GM18526 (cell line): Measurements from ENCODE around the gene BPIFA3.

ENCODE experiments used
- POLR2A ChIP-seq: IDR thresholded peaks from 3 replicates; pipeline ENCODE4 v1.6.1; 2011; ENCODE audit not compliant: insufficient read length; ENCODE audit errors: extremely low read depth

Gene BPIFA3

DNA sequence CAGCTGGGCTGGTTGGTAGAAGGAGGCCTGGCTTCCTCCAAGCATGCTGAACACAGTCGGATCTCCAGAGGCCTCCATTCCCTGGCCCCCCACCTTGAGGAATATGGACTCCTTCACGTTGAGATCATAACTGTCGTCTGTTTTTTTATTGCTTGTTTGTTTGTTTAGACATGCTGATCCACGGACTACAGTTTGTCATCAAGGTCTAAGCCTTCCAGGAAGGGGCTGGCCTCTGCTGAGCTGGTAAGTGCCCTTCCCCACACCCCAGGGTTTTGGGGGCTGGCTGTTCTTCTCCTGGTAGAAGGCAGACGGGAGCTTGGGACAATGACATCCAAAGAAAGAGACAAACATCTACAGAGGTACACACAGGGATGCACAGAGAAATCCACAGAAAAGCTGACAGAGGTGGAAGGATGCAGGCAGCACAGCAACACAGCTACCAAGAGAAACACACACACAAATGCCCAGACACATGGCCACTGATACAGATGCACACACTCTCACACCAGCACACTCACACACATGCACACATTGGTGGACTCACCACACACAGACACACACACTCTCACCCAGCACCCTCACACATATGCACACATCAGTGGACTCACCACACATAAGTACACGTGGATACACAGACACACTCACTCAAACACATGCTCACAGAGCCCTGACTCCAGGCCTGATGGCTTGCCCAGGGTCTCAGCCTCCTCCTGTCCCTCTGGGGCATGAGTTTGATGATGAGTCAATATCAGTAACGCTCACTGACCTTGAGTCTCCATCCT lies 25.4 kb downstream of the BPIFA3 start:
- no peak for TF ChIP-seq POLR2A

DNA sequence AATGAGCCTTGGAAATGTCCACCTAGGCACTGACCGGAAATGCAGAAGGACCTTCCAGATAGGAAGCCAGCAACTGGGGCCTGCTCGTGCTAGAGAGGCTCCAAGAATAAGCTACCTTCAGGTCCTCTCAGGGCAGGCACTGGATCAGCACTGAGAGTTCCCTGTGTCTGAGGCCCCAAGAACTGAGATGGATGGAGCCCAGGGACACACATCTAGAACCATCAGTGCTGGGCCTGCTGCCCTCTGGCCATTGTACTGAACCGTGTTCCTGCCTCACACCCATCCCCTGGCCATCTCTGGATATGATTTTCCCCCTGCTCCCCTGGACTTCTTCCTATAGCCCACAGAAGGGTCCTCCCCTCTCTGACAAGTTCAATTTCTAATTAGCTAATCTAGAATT lies 28.9 kb downstream of the BPIFA3 start:
- TF ChIP-seq POLR2A, result no peak

DNA sequence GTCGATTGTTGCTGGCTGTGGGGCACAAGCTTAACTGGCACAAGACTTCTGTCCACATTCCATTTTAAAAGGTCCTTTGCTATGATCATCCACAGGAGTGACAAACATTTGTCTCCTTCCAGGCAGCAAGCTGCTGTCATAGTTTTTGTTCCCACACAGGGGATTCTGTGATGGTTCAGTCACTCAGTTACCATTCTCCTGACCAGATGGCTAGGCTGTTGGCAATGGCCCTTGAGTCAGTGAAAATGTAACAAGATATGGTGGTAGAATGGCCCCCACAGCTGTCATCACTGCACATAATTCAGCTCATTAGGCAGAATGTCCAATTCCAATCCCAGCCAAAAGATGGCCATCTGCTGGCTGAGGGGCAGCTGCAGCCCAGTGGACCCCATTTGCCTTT lies 32.3 kb downstream of the BPIFA3 start:
- no peak for TF ChIP-seq POLR2A

DNA sequence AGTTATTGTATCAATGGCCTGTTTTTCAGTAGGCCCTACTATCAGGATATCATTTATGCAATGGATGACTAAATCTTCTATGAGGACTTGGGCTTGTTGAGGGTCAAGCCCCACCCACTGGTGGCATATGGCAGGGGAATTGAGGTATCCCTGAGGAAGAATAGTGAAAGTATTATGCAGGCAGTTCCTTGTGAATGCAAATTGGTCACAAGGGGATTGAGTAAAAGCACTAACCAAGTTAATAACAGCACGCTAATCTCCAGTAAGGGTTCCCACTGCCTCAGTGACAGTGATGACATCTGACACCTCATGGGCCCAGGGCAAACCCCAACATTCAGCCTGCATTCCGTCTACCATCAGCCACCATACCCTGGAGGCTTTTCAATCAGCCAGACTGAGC lies 33.5 kb downstream of the BPIFA3 start:
- TF ChIP-seq POLR2A, result no peak

DNA sequence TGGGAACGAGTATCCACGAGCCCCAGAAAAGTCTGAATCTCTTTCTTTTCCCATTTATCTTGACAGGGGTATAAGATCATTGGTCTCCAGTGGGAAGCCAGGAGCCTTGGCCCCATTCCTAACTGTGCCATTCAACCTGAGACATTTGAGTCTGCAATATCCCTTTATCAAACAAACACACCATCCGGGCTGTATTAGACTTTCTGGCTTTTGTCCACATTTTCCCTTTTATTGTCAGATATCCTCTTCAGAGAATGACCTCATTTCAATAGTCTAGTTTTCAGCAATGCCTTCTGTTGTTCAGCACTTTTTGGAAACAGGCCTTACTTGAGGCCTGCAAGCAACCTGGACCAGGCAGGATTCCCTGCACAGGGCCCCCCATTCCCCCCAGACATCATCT lies 34.3 kb downstream of the BPIFA3 start:
- TF ChIP-seq POLR2A, result no peak

DNA sequence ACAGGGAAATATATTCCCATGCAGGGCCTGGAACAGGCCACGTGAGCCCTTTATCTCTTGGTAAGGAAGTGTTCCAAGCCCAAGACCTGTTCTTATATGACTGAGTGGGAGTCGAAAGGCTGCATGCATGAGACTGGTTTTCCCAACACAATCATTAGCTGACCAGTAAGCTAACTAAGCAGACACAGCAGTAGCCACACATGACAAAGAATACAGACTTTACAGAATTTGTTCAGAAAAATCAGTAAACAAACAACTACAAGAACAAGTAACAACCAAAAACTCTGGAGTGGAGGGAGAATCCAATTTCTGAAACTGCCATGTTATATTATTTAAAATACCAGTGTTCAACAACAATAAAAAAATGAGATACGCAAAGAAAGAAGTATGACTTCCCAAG lies 35.3 kb downstream of the BPIFA3 start:
- TF ChIP-seq POLR2A, result no peak

DNA sequence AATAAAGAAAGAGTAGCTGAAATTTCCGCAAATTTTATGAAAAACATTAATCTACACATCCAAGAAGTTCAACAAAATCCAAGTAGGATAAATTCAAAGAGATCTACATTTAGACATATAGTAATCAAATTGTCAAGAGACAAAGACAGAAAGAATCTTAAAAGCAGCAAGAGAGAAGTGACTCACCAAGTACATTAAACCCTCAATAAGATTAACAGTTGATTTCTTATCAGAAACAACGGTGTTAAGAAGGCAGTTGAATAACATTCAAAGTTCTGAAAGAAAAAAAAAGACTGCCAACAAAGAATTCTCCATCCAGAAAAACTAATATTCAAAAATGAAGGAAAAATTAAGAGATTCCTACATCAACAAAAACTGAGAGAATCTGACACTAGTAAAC lies 37.9 kb downstream of the BPIFA3 start:
- no peak for TF ChIP-seq POLR2A

DNA sequence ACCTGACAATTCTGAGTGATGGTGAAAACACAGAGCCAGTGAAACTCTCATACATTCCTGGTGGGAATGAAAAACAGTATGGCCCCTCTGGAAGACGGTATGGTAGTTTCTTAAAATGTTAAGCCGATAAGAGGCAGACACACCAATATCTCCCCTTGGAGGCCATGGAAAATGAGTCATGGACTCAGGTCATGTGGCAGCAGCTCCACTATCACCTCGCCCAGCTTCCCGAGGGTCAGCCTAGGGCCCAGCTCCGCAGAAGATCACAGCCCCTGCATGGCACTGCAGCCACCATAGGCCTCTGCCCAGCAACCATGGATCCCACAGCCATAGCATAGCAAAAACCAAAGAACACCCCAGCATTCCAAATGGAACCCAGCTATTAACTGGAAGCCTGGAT lies 40.1 kb downstream of the BPIFA3 start:
- no peak for TF ChIP-seq POLR2A

DNA sequence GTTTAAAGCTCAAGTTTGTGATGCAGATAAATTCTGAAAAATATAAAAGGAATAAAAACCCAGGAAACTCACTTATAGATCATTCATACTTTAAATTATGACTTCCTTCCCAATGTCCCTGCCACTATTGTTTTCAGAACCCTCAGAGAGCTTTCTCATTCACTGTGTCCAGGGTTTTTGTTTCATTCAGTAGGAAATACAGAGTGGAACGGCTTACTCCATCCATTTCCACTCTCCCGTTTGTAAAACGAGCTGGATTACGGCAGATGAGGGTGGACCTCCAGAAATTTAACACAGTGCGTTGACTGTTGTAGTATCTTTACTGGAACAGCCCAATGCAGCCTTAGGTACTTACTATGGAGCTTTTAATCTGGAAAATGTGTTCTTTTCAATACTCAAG lies 42.2 kb downstream of the BPIFA3 start:
- TF ChIP-seq POLR2A, result no peak

DNA sequence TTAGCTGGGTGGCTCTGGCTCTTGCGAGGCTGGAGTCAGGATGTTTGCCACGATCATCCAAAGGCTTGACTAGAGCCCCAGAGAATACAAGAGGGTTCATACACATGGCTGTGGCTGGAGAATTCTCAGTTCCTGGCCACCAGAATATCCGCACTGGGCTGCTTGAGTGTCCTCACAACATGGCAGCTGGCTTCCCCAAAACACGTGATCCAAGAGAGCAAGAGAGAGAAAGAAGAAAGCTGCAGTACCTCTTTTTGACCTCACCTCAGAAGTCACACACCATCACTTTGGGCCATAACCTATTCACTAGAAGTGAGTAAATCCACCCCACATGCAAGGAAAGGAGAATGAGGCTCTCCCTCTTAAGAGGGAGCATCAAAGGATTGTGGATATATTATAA lies 44.3 kb downstream of the BPIFA3 start:
- no peak for TF ChIP-seq POLR2A

DNA sequence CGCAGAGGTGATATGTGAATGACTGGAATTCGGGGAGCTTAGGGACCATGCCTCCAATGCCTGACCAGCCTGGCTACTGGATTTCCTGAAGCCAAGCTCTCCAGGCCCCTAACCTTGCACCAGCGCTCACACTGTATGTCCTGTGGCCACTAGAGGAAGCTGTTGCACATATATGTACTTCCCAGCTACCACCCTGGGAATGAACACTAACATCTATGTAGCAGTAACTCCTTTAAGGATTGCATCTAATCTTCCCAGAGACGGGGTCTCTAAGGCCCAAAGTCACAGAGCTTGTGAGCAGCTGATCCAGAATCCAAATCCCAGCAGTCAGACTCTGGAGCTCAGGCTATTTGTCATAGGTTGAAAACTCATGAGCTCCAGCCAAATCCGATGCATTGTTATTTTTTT lies 45.5 kb downstream of the BPIFA3 start:
- no peak for TF ChIP-seq POLR2A

DNA sequence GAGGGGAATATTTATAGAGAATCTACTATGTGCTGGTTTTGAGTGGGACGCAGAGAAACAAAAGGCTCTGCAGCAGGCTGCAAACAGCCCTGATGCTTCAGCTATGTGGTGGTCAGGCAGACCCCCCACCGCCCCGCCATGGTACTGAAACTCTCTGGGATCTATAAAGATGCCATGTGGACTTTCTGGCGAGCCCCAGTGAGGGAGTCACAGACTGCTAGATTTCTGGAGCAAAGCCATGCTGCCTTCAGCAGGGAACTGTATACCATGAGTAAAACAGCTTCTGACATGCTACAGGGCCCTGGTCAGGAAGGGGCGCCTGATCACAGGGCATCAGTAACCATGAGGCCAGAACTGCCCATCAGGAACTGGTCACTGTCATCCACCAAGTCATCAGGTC lies 46.6 kb downstream of the BPIFA3 start:
- TF ChIP-seq POLR2A, result no peak

DNA sequence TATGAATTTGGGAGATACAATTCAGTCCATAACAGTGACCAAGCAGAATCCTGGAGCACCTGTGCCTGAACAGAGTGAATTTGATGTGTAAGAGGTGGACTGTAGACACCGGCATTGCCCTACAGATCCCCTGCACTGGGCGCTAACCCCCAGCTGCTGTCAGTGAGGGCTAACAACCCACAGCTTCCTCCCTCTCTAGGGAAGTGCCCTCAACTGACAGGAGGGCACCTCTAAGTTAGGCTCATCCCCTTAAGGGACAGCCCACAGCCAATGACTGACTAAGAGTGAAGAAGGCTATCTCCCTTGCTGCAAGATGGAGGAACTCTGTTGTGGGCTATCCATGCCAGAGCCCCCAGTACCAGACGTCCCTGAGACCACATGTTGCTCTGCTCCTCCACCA lies 50.5 kb downstream of the BPIFA3 start:
- no peak for TF ChIP-seq POLR2A

DNA sequence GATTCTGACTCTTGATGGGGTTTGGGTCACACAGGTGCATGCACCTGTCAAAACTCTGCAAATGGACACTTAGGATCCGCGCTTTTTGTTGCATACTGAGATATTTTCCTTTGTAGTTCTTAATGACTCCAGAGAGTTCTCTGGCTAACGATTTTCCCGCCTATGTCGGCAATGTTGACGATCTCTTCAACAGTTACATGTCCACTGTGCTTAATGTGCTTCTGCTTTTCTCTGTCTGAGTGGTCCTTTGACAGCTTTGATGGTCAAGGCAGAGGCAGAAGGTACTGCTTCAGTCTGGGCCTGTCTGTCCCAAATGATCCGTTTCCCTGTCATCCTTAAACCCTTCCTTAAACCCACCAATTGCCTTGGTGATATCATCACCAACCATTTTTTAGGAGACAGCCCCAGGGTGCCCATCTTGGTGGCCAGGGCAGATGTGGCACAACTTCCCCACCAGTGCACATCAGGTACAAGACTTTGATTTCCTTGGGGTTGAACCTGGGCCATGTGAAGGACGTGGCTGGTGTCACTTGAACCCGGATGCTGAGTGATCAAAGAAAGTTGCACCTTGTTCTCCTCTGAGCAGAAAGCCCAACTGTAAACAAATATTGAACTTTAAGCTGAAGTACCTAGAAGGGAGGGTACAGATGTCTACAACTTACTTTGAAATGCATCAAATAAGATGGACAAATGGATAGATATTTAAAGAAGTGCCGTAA lies 55.2 kb downstream of the BPIFA3 start:
- TF ChIP-seq POLR2A, result no peak

DNA sequence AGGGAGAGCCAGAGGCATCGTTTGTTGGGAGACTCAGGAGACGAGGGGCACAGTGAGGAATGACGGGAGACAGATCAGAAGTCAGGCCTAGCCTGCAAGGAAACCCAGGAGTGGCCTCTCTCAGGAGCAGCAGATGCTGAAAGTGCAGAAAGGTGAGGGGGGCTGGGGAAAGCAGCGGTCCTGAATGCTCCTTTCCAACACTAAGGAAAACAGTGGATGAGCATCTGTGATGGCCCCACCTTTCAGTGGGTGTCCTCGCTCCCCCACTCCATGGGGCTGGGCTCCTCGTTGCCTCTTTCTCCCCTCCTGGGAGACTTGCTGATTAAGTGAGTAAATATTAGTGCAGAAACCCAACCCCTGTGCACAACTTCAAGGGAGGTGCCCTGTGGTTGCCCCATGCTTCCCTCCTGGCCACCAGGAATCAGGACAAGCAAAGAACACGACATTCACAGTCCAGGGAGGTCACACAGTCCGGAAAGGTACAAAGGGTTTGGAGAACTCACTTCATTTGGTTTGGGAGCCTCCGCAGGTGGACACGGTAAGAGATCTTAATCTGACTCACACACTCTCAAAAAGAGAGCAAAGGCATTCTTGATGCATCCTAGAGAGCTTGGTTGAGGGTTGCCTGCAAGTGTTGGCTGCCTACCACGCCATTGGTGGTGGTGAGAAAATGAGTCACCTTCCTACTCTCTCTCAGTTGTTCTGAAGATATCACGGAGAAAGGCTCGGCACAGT lies 56.1 kb downstream of the BPIFA3 start:
- TF ChIP-seq POLR2A, result no peak

DNA sequence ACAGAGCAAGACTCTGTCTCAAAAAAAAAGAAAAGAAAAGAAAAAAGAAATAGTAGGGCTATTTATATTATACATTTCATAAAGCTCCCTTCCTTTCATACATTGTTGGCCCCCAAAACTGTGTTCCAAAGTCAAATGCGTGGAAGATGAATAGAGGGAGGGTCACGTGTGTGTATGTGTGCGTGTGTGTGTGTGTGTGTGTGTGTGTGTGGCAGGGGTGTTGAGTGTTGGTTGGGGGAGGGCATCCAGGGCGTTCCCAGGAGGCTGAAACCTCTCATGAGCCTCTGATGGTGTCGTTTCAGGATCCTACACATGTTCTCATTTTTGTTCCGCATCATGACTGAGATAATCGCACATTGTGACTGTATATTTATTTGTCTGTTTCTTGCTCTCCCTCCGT lies 58.1 kb downstream of the BPIFA3 start:
- TF ChIP-seq POLR2A, result no peak
